Trophoblast cell (in vitro differentiated cells and primary cell): ENCODE results near the gene ACP5.

Source experiments
- DNase-seq, 2 donors: peaks; one replicate each; pipeline ENCODE4 v3.0.0-alpha.2; 2016
- H2AFZ ChIP-seq: 2 replicates; pipeline ENCODE4 v1.6.1; 2013; ENCODE audit warnings: low read length, moderate library complexity, mild to moderate bottlenecking; ENCODE audit not compliant: insufficient read depth, poor library complexity
- H2AK5ac ChIP-seq: 2 replicates; pipeline ENCODE4 v1.6.1; 2013; ENCODE audit warnings: mild to moderate bottlenecking, low read length
- H2BK120ac ChIP-seq: 2 replicates; pipeline ENCODE4 v1.6.1; 2013; ENCODE audit warnings: low read length, mild to moderate bottlenecking, moderate library complexity; ENCODE audit not compliant: insufficient read depth, poor library complexity
- H2BK12ac ChIP-seq: 2 replicates; pipeline ENCODE4 v1.6.1; 2013; ENCODE audit warnings: mild to moderate bottlenecking, low read length, moderate library complexity
- H2BK5ac ChIP-seq: 2 replicates; pipeline ENCODE4 v1.6.1; 2013; ENCODE audit warnings: low read length, low read depth, moderate library complexity, mild to moderate bottlenecking; ENCODE audit not compliant: poor library complexity
- H3K14ac ChIP-seq: 2 replicates; pipeline ENCODE4 v1.6.1; 2013; ENCODE audit warnings: mild to moderate bottlenecking, low read length
- H3K18ac ChIP-seq: 2 replicates; pipeline ENCODE4 v1.6.1; 2013; ENCODE audit warnings: mild to moderate bottlenecking, low read length
- H3K23ac ChIP-seq: 2 replicates; pipeline ENCODE4 v1.6.1; 2013; ENCODE audit warnings: low read length
- H3K27ac ChIP-seq: 2 replicates; pipeline ENCODE4 v1.5.1; 2013; ENCODE audit warnings: low read depth, mild to moderate bottlenecking, inconsistent platforms, low read length, moderate library complexity
- H3K27me3 ChIP-seq: 2 replicates; pipeline ENCODE4 v1.6.1; 2013; ENCODE audit warnings: inconsistent platforms, mild to moderate bottlenecking, low read length, moderate library complexity; ENCODE audit not compliant: insufficient read depth
- H3K36me3 ChIP-seq, 2 experiments: 1 replicate in 1 of 2; 2 replicates in 1 of 2; pipeline ENCODE4 v1.6.1; 2013; ENCODE audit warnings: low read length in 2 of 2, mild to moderate bottlenecking in 2 of 2, moderate library complexity in 1 of 2; ENCODE audit not compliant: insufficient read depth in 2 of 2, control insufficient read depth in 1 of 2
- H3K4ac ChIP-seq: 2 replicates; pipeline ENCODE4 v1.6.1; 2013; ENCODE audit warnings: low read depth, mild to moderate bottlenecking, low read length, moderate library complexity
- H3K4me1 ChIP-seq, 2 experiments: 1 replicate in 1 of 2; 2 replicates in 1 of 2; pipeline ENCODE4 v1.6.1; 2013; ENCODE audit warnings: low read length in 2 of 2, mild to moderate bottlenecking in 2 of 2, moderate library complexity in 1 of 2; ENCODE audit not compliant: insufficient read depth in 2 of 2, control insufficient read depth in 1 of 2
- H3K4me2 ChIP-seq: 2 replicates; pipeline ENCODE4 v1.6.1; 2013; ENCODE audit warnings: inconsistent platforms, mild to moderate bottlenecking, low read length, moderate library complexity
- H3K4me3 ChIP-seq: 2 replicates; pipeline ENCODE4 v1.5.1; 2013; ENCODE audit warnings: mild to moderate bottlenecking, low read depth, low read length, inconsistent platforms
- H3K79me1 ChIP-seq: one replicate; pipeline ENCODE4 v1.6.1; 2013; ENCODE audit warnings: low read length
- H3K79me2 ChIP-seq: 2 replicates; pipeline ENCODE4 v1.6.1; 2013; ENCODE audit warnings: low read length, mild to moderate bottlenecking; ENCODE audit not compliant: control insufficient read depth, insufficient read depth, poor library complexity
- H3K9ac ChIP-seq: 2 replicates; pipeline ENCODE4 v1.6.1; 2013; ENCODE audit warnings: mild to moderate bottlenecking, low read length
- H3K9me3 ChIP-seq: 2 replicates; pipeline ENCODE4 v1.6.1; 2013; ENCODE audit warnings: low read depth, mild to moderate bottlenecking, control low read depth, inconsistent platforms, low read length; ENCODE audit not compliant: insufficient read depth
- H4K12ac ChIP-seq: 2 replicates; pipeline ENCODE4 v1.6.1; 2013; ENCODE audit warnings: low read depth, mild to moderate bottlenecking, low read length, moderate library complexity
- H4K8ac ChIP-seq: 2 replicates; pipeline ENCODE4 v1.6.1; 2013; ENCODE audit warnings: low read depth, mild to moderate bottlenecking, low read length, moderate library complexity
- H4K91ac ChIP-seq: one replicate; pipeline ENCODE4 v1.6.1; 2013; ENCODE audit warnings: low read depth, mild to moderate bottlenecking, low read length, moderate library complexity
- WGBS: extraction: QIAGEN DNeasy Blood & Tissue Kit; methylation state at CpG from one replicate; pipeline ENCODE4 v1.1.7; 2013; ENCODE audit warnings: missing lambda C conversion rate; ENCODE audit not compliant: insufficient read length, insufficient coverage; ENCODE audit errors: extremely low coverage; 5-methylcytosine and 5-hydroxymethylcytosine counted together

Gene ACP5

DNA sequence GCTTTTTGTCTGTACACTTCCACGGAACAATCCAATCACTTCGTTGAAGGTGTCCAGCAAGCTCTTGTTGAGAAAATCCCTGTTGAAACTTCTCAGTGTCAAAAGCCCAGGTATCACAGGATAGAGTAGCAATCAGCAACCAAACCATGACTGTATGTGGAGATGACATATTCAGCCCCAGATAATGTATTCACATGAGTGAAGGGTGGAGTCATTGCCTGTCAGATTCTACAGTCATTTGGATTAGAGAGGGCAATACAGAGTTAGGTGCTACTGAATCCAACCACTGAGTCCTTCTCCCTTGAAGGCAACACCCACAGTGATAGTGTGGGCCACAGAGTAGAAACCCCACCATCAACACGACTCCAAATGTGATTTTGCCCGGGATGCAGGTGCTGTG is 43.1 kb upstream of the ACP5 start:
- no peak overlapping the region for H2AK5ac ChIP-seq
- no peak overlapping the region for H3K18ac ChIP-seq
- DNase-seq = no peak
- peaks cover 0 to 5% of the 10 kb centered on the region in 2 experiments for H3K4me1 ChIP-seq
- no peak overlapping the region for H4K12ac ChIP-seq
- no peak overlapping the region for H3K4me2 ChIP-seq
- no peak overlapping the region for H4K8ac ChIP-seq
- no CpG with 5 or more reads among the region's 4 CpGs for WGBS
- peaks cover 8% of the 10 kb centered on the region for H3K9me3 ChIP-seq
- no peak overlapping the region for H2BK5ac ChIP-seq
- H3K79me1 ChIP-seq = no peaks in the 10 kb centered on the region
- no peak overlapping the region for H3K23ac ChIP-seq
- no peak overlapping the region for H3K4me3 ChIP-seq
- H3K27ac ChIP-seq = no peak overlapping the region
- no peaks in the 10 kb centered on the region for H3K27me3 ChIP-seq
- no peak overlapping the region for H4K91ac ChIP-seq
- no peak overlapping the region for H3K4ac ChIP-seq
- no peak overlapping the region for H2BK12ac ChIP-seq
- no peak overlapping the region for H3K14ac ChIP-seq
- peaks cover 27 to 50% of the 10 kb centered on the region in 2 experiments for H3K36me3 ChIP-seq
- H2BK120ac ChIP-seq = no peak overlapping the region
- H2AFZ ChIP-seq = no peak overlapping the region
- H3K9ac ChIP-seq = no peak overlapping the region
- H3K79me2 ChIP-seq = no peaks in the 10 kb centered on the region

DNA sequence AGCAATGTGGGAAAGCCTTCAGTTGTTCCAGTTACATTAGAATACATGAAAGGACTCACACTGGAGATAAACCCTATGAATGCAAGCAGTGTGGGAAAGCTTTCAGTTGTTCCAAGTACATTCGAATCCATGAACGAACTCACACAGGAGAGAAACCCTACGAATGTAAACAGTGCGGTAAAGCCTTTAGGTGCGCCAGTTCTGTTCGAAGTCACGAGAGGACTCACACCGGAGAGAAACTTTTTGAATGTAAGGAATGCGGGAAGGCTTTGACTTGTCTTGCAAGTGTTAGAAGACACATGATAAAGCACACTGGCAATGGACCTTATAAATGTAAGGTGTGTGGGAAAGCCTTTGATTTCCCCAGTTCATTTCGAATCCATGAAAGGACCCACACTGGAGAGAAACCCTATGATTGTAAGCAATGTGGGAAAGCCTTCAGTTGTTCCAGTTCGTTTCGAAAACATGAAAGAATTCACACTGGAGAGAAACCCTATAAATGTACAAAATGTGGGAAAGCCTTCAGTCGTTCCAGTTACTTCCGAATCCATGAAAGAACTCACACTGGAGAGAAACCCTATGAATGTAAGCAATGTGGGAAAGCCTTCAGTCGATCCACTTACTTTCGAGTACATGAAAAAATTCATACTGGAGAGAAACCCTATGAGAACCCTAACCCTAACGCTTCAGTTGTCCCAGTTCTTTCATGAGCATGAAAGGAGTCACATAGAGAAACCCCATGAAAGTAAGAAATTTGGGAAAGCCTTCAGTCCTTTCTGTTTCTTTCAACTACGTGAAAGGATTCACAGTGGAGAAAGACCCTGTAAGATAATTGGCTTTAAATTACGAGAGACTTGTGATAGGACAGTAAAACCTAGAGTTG is 40.0 kb upstream of the ACP5 start:
- H2AK5ac ChIP-seq = no peak overlapping the region
- no peak overlapping the region for H3K4ac ChIP-seq
- H3K4me1 ChIP-seq = peaks cover 0 to 2% of the 10 kb centered on the region in 2 experiments
- H4K91ac ChIP-seq = no peak overlapping the region
- no peak overlapping the region for H2BK12ac ChIP-seq
- H3K14ac ChIP-seq = no peak overlapping the region
- H3K18ac ChIP-seq = no peak overlapping the region
- no peak overlapping the region for H3K27ac ChIP-seq
- no peak overlapping the region for H3K4me2 ChIP-seq
- no peak overlapping the region for H2AFZ ChIP-seq
- no peak overlapping the region for H2BK120ac ChIP-seq
- H3K36me3 ChIP-seq = peaks cover 35 to 58% of the 10 kb centered on the region in 2 experiments
- H3K79me1 ChIP-seq = no peaks in the 10 kb centered on the region
- H3K9ac ChIP-seq = no peak overlapping the region
- H3K79me2 ChIP-seq = no peaks in the 10 kb centered on the region
- WGBS = no CpG with 5 or more reads among the region's 19 CpGs
- H3K23ac ChIP-seq = no peak overlapping the region
- H4K8ac ChIP-seq = no peak overlapping the region
- H2BK5ac ChIP-seq = no peak overlapping the region
- no peak overlapping the region for H3K4me3 ChIP-seq
- no peaks in the 10 kb centered on the region for H3K27me3 ChIP-seq
- H3K9me3 ChIP-seq = peaks cover 8% of the 10 kb centered on the region
- no peak overlapping the region for H4K12ac ChIP-seq
- no peak for DNase-seq

DNA sequence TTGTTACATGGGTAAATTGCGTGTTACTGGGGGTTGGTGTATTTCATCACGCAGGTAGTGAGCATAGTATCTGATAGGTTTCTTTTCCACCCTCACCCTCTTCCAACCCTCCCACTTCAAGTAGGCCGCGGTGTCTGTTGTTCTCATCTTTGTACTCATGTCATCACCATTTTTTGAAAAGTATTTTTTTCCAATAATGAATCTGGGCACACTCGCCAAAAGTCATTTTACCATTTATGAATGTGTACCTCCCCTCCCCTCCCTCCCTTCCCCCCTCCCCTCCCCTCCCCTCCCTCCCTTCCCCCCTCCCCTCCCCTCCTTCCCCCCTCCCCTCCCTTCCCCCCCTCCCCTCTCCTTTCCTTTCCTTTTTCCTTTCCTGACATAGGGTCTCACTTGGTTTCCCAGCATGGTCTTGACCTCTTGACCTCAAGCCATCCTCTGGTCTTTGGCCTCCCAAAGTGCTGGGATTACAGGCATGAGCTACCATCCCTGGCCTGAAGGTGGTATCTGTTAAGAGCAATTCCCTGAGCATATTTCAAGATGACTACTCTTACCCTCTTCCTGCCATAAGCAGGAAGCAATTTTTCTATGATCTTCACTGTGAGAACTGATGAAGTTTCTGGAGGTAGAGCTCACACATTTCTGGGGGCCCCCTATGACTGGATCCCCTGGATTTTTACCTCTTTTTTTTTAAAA is 35.5 kb upstream of the ACP5 start:
- peaks cover 8% of the 10 kb centered on the region for H3K9me3 ChIP-seq
- H3K79me2 ChIP-seq = no peaks in the 10 kb centered on the region
- H3K4ac ChIP-seq = no peak overlapping the region
- no peak overlapping the region for H3K23ac ChIP-seq
- no peak overlapping the region for H3K18ac ChIP-seq
- no peak overlapping the region for H4K12ac ChIP-seq
- no peak overlapping the region for H3K4me3 ChIP-seq
- H2BK12ac ChIP-seq = no peak overlapping the region
- no peak overlapping the region for H2BK120ac ChIP-seq
- no peaks in the 10 kb centered on the region for H3K79me1 ChIP-seq
- H4K8ac ChIP-seq = no peak overlapping the region
- H3K27me3 ChIP-seq = no peaks in the 10 kb centered on the region
- peaks cover 24 to 33% of the 10 kb centered on the region in 2 experiments for H3K36me3 ChIP-seq
- WGBS = no CpG with 5 or more reads among the region's 5 CpGs
- DNase-seq = peak in 1 of 2 donors; percentile 18
- H4K91ac ChIP-seq = no peak overlapping the region
- no peak overlapping the region for H3K14ac ChIP-seq
- no peak overlapping the region for H2AK5ac ChIP-seq
- H3K4me2 ChIP-seq = no peak overlapping the region
- no peak overlapping the region for H3K9ac ChIP-seq
- H3K4me1 ChIP-seq = no peaks in the 10 kb centered on the region
- H2BK5ac ChIP-seq = no peak overlapping the region
- H3K27ac ChIP-seq = no peak overlapping the region
- no peak overlapping the region for H2AFZ ChIP-seq

DNA sequence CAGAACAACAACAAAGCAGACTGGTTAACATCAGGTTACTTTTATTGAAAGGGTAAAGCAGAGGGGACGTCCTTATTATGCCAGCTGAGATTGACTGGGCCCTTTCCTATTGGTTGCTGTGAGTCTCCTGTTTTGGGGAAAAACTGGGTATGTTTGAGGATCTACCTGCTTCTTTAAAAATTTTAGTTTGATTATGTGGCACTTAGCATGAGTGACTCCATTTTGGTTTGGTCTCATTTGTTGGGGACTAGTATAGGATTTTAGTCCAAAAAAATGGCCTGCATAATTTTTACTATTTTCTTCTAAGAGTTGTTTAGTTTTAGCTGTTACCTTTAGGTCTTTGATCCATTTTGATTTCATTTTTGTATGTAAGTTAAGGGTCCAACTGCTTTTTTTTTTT is 34.3 kb upstream of the ACP5 start:
- no peak for DNase-seq
- Histone ChIP-seq H3K9me3 (peaks cover 4% of the 10 kb centered on the region), H3K79me1 (no peaks in the 10 kb centered on the region), H2BK12ac (no peak overlapping the region), H3K4me1 (no peaks in the 10 kb centered on the region), H3K36me3 (peaks cover 26 to 28% of the 10 kb centered on the region in 2 experiments), H4K91ac (no peak overlapping the region), H3K14ac (no peak overlapping the region), H4K12ac (no peak overlapping the region), H2BK5ac (no peak overlapping the region), H3K79me2 (no peaks in the 10 kb centered on the region), H3K4me3 (no peak overlapping the region), H3K27ac (no peak overlapping the region), H3K9ac (no peak overlapping the region), H3K27me3 (no peaks in the 10 kb centered on the region), H3K4me2 (no peak overlapping the region), H2AFZ (no peak overlapping the region), H3K18ac (no peak overlapping the region), H2BK120ac (no peak overlapping the region), H3K4ac (no peak overlapping the region), H2AK5ac (no peak overlapping the region), H3K23ac (no peak overlapping the region), H4K8ac (no peak overlapping the region)
- no CpG with 5 or more reads among the region's 1 CpG for WGBS
